ENCODE data around the gene SPATA24. TPM values are rescaled to one million over a fixed set of nuclear protein-coding genes. Genes with fewer than 3 reads are reported as not detected.
A peak's percentile ranks its signal among the peaks of the same experiment; 100 is the strongest.
"Not testable (repeated sequence)": the region's sequence is repeated elsewhere in the genome, so short reads cannot be mapped to it uniquely, and the experiment has no call there.

Gene SPATA24, protein sequence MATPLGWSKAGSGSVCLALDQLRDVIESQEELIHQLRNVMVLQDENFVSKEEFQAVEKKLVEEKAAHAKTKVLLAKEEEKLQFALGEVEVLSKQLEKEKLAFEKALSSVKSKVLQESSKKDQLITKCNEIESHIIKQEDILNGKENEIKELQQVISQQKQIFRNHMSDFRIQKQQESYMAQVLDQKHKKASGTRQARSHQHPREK
- total RNA-seq: 1 to 10 TPM; 5.6 to 9.2 TPM

DNA sequence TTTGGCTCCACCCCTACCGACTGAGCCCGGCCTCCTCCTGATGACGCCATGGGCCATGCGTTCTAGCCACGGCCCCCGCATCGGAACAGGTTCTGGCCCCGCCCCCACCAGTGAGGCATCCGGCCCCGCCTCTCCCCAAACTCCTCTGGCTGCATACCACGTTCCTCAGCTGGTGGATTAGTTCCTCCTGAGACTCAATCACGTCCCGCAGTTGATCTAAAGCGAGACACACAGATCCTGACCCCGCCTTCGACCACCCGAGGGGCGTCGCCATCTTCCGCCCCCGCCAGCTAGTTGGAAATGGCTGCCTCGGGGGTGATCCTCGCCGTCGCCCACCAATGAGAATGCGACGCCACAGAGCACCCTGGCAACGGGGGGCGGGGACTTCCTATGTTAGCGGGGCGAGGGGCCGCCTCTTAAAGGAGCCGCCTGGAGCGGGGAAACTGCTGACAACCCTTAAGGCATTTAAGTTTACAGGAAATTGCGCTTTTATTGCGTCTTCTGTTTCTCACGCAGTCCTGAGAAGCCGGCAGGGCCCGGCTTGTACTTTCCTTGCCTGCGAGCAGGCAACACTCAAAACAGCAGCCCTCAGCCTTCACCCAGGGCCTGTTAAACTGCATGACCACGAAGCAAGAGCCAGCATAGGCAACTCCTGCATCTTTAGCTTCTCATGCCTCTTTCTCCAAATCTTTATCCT lies at the start of gene SPATA24:
TSS of gene SPATA24 (minus strand) at position 303 of the 697 bp plus-strand sequence. CDS start at position 274, 29 bp downstream.
- Mint-ChIP-seq H3K4me1 (peaks cover 36% of the 10 kb centered on the region), H3K27me3 (no peaks in the 10 kb centered on the region), H3K9me3 (no peaks in the 10 kb centered on the region), H3K36me3 (ENCODE audit: low read depth) (peaks cover 9% of the 10 kb centered on the region), H3K4me3 (peak within 1 kb of the TSS; percentile 87), H3K27ac (peak within 1 kb of the TSS; percentile 96)
- peak; percentile 95 for ATAC-seq (replicated peaks)

DNA sequence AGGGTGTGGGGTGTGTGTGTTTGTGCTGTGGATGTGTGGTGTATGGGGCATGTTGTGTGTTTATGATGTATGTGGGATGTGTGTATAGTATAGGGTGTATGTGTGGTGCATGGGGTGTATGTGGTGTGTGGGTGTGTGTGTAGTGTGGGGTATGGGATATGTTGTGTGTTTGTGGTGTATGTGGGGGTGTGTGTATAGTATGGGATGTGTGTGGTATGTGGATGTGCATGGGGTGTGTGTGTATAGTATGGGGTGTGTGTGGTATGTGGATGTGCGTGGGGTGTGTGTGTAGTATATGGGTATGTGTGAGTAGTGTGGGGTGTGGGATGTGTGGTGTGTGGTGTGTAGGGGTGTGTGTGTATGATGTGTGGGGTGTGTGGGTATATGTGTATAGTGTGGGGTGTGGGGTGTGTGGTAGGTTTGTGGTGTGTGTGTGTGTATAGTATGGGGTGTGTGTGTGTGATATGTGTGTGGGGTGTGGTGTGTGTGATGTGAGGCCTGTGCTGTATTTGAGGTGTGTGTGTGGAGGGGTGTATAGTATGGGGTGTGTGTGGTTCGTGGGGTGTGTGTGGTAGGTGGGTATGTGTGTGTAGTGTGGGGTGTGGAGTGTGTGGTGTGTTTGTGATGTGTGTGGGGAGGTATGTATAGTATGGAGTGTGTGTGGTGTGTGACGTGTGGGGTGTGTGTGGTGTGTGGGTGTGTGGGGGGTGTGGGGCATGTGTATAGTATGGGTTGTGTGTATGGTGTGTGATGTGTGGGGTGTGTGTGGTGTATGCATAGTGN lies 48.2 kb upstream of the SPATA24 start:
- Mint-ChIP-seq H3K4me3 (no peak overlapping the region), H3K36me3 (ENCODE audit: low read depth) (peaks cover 16% of the 10 kb centered on the region), H3K27ac (no peak overlapping the region), H3K4me1 (peaks cover 32% of the 10 kb centered on the region), H3K9me3 (peaks cover 8% of the 10 kb centered on the region), H3K27me3 (no peaks in the 10 kb centered on the region)
- ATAC-seq (replicated peaks): no peak

DNA sequence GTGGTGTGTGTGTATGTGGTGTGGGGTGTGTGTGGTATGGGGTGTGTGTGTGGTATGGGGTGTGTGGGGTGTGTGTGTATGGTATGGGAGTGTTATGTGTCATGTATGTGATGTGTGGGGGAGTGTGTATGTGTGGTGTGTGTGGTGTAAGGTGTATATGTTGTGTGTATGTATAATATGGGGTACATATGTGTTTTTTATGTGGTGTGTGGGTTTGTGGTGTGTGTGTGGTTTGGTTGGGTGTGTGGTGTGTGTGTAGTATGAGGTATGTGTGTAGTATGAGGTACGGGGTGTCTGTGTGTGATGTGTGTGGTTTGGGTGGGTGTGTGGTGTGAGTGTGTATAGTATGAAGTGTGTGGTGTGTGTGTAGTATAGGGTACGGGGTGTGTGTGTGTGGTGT lies 47.3 kb upstream of the SPATA24 start:
- ATAC-seq (replicated peaks): no peak

DNA sequence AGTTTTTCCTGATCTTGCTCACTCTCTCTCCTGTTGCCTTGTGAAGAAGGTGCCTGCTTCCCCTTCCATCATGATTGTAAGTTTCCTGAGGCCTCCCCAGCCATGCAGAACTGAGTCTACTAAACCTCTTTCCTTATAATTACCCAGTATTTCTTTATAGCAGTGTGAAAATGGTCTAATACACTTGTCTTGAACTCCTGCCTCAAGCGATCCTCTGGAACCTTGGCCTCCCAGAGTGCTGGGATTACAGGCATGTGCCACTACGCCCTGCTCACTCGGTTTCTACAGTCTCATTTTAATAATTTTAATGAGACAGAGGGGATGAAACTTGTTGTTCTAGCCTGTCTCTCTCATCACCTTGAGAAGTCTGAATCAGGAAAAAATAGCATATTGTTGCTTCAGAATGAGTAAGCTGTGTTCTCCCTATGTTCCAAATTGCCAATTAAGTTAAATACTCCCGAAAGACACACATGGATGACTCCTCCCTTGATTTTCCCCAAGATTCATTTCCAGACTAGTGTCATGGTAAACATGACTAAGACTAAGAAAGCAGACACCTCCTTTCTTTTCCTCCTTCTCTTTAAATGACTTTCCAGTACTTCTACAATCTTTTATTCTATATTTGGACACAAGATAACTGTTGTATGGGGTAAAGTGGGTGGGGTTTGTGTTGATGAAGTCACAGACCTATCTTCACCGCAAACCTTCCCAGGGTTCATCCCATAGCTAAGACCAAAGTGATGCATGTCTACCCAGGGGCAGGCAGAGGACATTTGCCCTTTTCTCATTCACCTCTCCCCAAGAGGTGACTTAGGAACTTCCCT lies 43.3 kb upstream of the SPATA24 start:
- ATAC-seq (replicated peaks): peak; percentile 80
- Mint-ChIP-seq H3K4me3 (peak overlapping the region; percentile 79), H3K9me3 (no peaks in the 10 kb centered on the region)

More for the DNA sequence above, 47.3 kb upstream of the SPATA24 start:
- Mint-ChIP-seq H3K27ac (no peak overlapping the region), H3K9me3 (peaks cover 8% of the 10 kb centered on the region), H3K4me3 (no peak overlapping the region), H3K36me3 (ENCODE audit: low read depth) (peaks cover 19% of the 10 kb centered on the region), H3K4me1 (peaks cover 34% of the 10 kb centered on the region), H3K27me3 (no peaks in the 10 kb centered on the region)

DNA sequence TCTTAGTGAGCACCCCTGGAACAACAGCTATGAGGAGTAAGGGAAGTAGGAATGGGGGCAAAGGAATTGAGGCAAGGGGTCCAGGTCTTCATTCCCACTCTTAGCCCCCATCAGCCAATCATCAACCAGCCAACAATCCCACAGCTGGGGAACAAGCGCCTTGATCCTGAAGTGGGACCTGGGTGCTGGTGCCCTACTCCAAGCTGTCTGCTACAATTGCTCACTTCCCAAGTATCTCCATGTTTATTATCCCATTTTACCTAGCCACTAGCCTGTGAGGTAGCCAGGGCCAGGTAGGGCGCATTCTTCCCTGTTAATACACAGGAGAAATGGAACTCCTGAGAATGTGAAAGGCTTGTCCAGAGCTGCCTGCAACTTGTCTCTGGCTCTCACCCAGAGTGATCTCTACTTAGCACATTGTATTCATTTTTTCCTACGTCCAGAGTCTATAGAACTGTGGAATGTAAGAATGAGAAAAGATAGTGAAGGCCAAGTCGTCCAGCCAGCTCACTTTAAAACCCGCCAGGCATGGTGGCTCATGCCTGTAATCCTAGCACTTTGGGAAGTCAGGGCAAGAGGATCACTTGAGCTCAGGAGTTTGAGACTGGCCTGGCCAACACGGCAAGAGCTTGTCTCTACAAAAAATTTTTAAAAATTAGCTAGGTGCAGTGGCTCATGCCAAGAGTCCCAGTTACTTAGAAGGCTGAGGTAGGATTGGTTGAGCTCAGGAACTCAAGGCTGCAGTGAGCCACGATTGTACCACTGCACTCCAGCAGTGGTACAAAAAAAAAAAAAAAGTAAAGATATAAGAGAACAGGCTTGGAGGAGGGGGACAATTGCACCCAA lies 41.7 kb upstream of the SPATA24 start:
- no peaks in the 10 kb centered on the region for H3K9me3 Mint-ChIP-seq
- H3K27ac Mint-ChIP-seq: peak overlapping the region; percentile 98
- no peaks in the 10 kb centered on the region for H3K27me3 Mint-ChIP-seq
- no peak for ATAC-seq (replicated peaks)
- H3K4me3 Mint-ChIP-seq: peak overlapping the region; percentile 79
- peaks cover 39% of the 10 kb centered on the region for H3K4me1 Mint-ChIP-seq
- peaks cover 13% of the 10 kb centered on the region for H3K36me3 Mint-ChIP-seq (ENCODE audit: low read depth)

More for the DNA sequence above, 43.3 kb upstream of the SPATA24 start:
- H3K27ac Mint-ChIP-seq: peak overlapping the region; percentile 98
- peaks cover 30% of the 10 kb centered on the region for H3K4me1 Mint-ChIP-seq
- peaks cover 13% of the 10 kb centered on the region for H3K36me3 Mint-ChIP-seq (ENCODE audit: low read depth)
- H3K27me3 Mint-ChIP-seq: no peaks in the 10 kb centered on the region

DNA sequence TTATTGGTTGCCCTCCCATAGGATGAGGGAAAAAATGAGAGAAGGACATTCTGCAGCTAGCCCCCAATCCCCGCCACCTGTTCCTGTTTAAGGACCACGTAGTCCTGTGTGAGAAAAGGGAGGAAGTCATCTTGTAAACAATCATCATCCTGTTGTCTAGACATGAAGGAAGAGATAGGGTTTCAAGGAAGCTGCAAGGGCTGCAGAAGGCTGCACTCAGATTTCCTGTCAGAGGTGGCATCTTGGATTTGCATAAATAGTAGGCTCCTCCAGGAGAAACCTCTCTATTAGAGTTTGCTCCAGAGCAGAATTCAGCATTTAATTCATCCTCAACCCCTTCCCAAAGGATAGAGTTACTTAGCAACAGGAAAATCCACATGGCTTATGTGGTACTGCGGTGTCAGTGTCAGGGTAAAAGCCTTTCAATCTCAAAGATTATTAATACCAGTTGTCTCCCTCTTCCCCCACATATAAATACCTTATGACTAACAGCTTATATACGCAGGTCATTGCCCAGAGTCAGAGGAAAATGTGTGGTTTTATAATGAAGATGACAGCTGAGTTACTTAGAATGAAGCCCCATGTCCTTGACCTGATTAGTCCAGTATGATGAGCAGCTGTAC lies 40.1 kb upstream of the SPATA24 start:
- Mint-ChIP-seq H3K4me1 (peaks cover 42% of the 10 kb centered on the region), H3K27ac (peak overlapping the region; percentile 98), H3K4me3 (peak overlapping the region; percentile 87), H3K9me3 (no peaks in the 10 kb centered on the region), H3K36me3 (ENCODE audit: low read depth) (peaks cover 13% of the 10 kb centered on the region), H3K27me3 (no peaks in the 10 kb centered on the region)
- peak; percentile 41 for ATAC-seq (replicated peaks)

DNA sequence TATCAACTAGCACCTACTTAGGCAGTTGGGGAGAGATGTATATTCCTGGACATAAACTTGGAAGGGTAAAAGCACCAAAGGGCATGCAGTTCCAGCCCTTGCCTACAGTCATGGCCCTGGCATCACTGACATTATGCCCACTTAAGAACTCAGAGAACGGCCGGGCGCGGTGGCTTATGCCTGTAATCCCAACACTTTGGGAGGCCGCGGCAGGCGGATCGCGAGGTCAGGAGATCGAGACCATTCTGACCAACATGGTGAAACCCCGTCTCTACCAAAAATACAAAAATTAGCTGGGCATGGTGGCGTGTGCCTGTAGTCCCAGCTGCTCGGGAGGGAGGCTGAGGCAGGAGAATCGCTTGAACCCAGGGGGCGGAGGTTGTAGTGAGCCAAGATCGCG lies 36.5 kb upstream of the SPATA24 start:
- H3K9me3 Mint-ChIP-seq; H3K27me3 Mint-ChIP-seq; ATAC-seq (replicated peaks): not testable (repeated sequence)
- Mint-ChIP-seq H3K4me3 (peak overlapping the region; percentile 87), H3K4me1 (peaks cover 37% of the 10 kb centered on the region), H3K36me3 (ENCODE audit: low read depth) (peaks cover 32% of the 10 kb centered on the region), H3K27ac (peak overlapping the region; percentile 98)

DNA sequence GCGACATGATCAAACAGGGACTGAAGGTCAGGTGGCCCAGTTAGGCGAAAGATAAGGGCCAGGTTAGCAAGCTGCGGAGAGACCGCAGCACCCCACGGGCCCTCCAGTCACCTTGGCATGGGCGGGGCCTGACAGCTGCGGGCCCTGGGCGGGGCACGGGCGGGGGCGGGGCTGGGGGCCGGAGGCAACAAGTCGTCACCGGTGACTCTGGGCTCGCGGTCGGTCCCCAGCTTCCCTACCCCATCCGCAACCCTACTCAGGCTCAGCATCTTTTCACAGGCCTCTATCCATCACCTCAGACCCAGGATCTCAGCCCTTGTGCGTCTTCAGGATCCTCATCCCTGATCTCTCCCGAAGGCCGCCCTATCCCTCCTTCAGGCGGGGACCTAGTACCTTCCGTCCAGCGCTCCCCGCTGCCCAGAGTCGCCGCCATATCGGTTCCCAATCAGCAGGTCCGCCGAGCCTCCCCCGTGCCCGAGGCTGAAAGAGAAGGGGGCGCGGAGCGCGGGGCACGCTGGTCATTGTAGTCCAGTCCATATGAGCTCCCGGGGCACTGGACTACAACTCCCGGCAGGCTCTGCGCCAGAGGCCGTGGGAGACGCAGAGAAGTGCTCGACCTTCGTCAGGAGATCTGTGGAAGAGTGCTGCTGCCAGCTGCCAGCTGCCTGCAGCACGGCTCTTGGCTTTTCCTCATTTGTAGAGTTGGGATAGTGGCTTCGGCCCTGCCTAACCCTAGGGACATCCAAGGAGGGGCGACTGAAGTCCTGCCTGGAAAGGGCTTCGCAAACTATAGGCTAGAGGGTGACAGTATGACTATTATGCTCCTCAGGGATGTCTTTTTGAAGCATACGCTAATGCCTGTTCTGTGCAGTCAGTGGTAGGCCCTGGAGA lies 35.4 kb upstream of the SPATA24 start, which contains the start of gene DNAJC18:
TSS of gene DNAJC18 (minus strand) at position 513 of the 891 bp plus-strand sequence. CDS start at position 433, 80 bp downstream.
- ATAC-seq (replicated peaks): peak; percentile 82
- Mint-ChIP-seq H3K27ac (peak within 1 kb of the TSS; percentile 98), H3K4me3 (peak within 1 kb of the TSS; percentile 87), H3K4me1 (peaks cover 37% of the 10 kb centered on the region), H3K36me3 (ENCODE audit: low read depth) (peaks cover 43% of the 10 kb centered on the region), H3K27me3 (no peaks in the 10 kb centered on the region), H3K9me3 (no peaks in the 10 kb centered on the region)

DNA sequence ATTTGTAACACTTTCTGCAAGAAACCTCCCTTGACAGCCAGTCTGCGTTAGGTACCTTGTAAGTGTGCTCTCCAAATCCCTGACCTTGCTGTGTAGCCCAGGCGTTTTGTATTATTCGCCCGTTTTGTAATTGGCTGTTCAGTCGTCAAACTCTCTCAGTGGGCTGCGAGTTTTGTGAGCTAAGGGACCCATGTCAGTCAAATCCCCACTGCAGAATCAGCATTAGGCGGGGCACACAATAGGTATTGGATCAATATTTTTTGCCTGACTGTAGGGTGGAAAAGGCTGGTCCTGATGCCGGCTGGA lies 34.8 kb upstream of the SPATA24 start:
- Mint-ChIP-seq H3K9me3 (no peaks in the 10 kb centered on the region), H3K27me3 (no peaks in the 10 kb centered on the region), H3K4me3 (peak overlapping the region; percentile 87), H3K36me3 (ENCODE audit: low read depth) (peaks cover 43% of the 10 kb centered on the region), H3K27ac (peak overlapping the region; percentile 98), H3K4me1 (peaks cover 35% of the 10 kb centered on the region)
- ATAC-seq (replicated peaks): no peak

DNA sequence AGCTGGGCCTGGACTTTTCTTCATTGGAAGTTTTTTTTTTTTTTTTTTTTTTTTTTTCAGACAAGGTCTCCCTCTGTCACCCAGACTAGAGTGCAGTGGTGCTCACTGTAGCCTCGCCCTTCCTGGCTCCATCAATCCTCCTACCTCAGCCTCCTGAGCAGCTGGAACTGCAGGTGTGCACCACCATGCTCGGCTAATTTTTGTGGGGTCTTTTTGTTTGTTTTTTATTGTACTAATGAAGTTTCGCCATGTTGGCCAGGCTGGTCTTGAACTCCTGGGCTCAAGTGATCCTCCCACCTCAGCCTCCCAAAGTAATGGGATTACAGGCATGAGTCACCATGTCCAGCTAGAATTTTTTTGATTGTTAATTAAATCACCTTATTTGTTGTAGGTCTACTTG lies 31.8 kb upstream of the SPATA24 start:
- no peak overlapping the region for H3K4me3 Mint-ChIP-seq

DNA sequence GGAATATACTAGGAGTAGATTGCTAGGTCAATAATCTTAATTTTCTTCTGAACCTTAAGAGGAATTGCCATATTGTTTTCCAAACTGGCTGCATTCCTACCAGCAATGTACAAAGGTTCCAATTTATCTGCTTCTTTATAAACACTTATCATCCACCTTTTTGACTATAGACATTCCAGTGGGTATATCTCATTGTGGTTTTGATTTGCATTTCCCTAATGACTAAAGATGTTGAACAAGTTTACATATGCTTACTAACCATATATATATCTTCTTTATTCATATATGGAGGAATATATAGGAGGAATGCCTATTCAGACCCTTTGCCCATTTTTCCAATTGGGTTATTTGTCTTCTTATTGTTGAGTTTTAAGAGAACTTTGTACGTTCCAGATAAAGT lies 27.8 kb upstream of the SPATA24 start:
- Mint-ChIP-seq H3K4me3 (no peak overlapping the region), H3K27ac (no peak overlapping the region), H3K4me1 (no peaks in the 10 kb centered on the region), H3K9me3 (no peaks in the 10 kb centered on the region), H3K27me3 (no peaks in the 10 kb centered on the region), H3K36me3 (ENCODE audit: low read depth) (peaks cover 78% of the 10 kb centered on the region)
- peak; percentile 23 for ATAC-seq (replicated peaks)

More for the DNA sequence above, 31.8 kb upstream of the SPATA24 start:
- Mint-ChIP-seq H3K27me3 (no peaks in the 10 kb centered on the region), H3K27ac (no peak overlapping the region), H3K36me3 (ENCODE audit: low read depth) (peaks cover 62% of the 10 kb centered on the region), H3K4me1 (peaks cover 21% of the 10 kb centered on the region), H3K9me3 (no peaks in the 10 kb centered on the region)
- ATAC-seq (replicated peaks): no peak

DNA sequence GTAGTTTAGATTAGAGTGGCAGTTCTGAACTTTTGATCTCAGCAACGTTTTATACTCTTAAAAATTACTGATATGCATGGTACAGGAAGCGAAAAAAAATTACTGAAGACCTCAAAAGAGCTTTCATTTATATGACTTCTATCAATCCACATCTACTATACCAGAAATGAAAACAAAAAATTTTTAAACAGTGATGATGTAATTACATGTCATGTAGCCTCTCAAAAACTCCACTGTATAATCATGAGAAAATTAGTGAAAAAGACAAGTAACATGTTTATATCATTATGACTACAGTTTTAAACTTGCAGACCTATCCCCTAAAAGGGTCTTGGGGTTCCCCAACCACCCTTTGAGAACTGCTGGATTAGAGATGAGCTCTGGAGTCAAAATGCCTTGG lies 26.1 kb upstream of the SPATA24 start:
- H3K4me1 Mint-ChIP-seq: no peaks in the 10 kb centered on the region
- H3K27me3 Mint-ChIP-seq: no peaks in the 10 kb centered on the region
- peak overlapping the region; percentile 50 for H3K27ac Mint-ChIP-seq
- ATAC-seq (replicated peaks): peak; percentile 66
- H3K4me3 Mint-ChIP-seq: no peak overlapping the region
- H3K9me3 Mint-ChIP-seq: no peaks in the 10 kb centered on the region
- H3K36me3 Mint-ChIP-seq (ENCODE audit: low read depth): peaks cover 76% of the 10 kb centered on the region
